H9 (cell line): ENCODE data around the gene STAG2. TPM values are rescaled to one million over a fixed set of nuclear protein-coding genes. Genes with fewer than 3 reads are reported as not detected.
"Not testable (repeated sequence)": the region's sequence is repeated elsewhere in the genome, so short reads cannot be mapped to it uniquely, and the experiment has no call there.

ENCODE experiments used
- DNase-seq: peaks from one replicate; pipeline ENCODE4 v3.0.0-alpha.2; 2017
- H2AFZ ChIP-seq: one replicate; pipeline ENCODE4 v1.6.1; 2013; ENCODE audit warnings: mild to moderate bottlenecking, low read length, control low read depth, moderate library complexity
- H2AK5ac ChIP-seq: 2 replicates; pipeline ENCODE4 v1.6.1; 2013; ENCODE audit warnings: low read length, control low read depth, mixed read lengths; ENCODE audit not compliant: insufficient read length
- H2BK120ac ChIP-seq: one replicate; pipeline ENCODE4 v1.6.1; 2013; ENCODE audit warnings: low read depth, mild to moderate bottlenecking, low read length, control low read depth, inconsistent platforms; ENCODE audit not compliant: poor library complexity, severe bottlenecking
- H2BK12ac ChIP-seq: 2 replicates; pipeline ENCODE4 v1.6.1; 2013; ENCODE audit warnings: low read length, control low read depth, mixed read lengths, low read depth; ENCODE audit not compliant: insufficient read length
- H2BK15ac ChIP-seq: 2 replicates; pipeline ENCODE4 v1.6.1; 2013; ENCODE audit warnings: low read depth, low read length, control low read depth
- H2BK20ac ChIP-seq: one replicate; pipeline ENCODE4 v1.6.1; 2013; ENCODE audit warnings: low read depth, mild to moderate bottlenecking, low read length, control low read depth, inconsistent platforms; ENCODE audit not compliant: poor library complexity, severe bottlenecking
- H2BK5ac ChIP-seq: 2 replicates; pipeline ENCODE4 v1.6.1; 2013; ENCODE audit warnings: low read length, control low read depth, mixed read lengths; ENCODE audit not compliant: insufficient read length
- H3K14ac ChIP-seq: 2 replicates; pipeline ENCODE4 v1.6.1; 2013; ENCODE audit warnings: low read length, control low read depth; ENCODE audit not compliant: insufficient read depth
- H3K18ac ChIP-seq: 2 replicates; pipeline ENCODE4 v1.6.1; 2013; ENCODE audit warnings: low read depth, mild to moderate bottlenecking, mixed read lengths, low read length, control low read depth; ENCODE audit not compliant: insufficient read length
- H3K23ac ChIP-seq: 2 replicates; pipeline ENCODE4 v1.6.1; 2013; ENCODE audit warnings: low read length, control low read depth, mixed read lengths, low read depth; ENCODE audit not compliant: insufficient read length
- H3K23me2 ChIP-seq: 2 replicates; pipeline ENCODE4 v1.6.1; 2013; ENCODE audit warnings: low read depth, mild to moderate bottlenecking, mixed read lengths, low read length, control low read depth; ENCODE audit not compliant: insufficient read length, poor library complexity, severe bottlenecking
- H3K27ac ChIP-seq: 2 replicates; pipeline ENCODE4 v1.5.1; 2013; ENCODE audit warnings: low read length, control low read depth, mixed read lengths, low read depth; ENCODE audit not compliant: insufficient read length
- H3K27me3 ChIP-seq: 2 replicates; pipeline ENCODE4 v1.6.1; 2013; ENCODE audit warnings: low read length, control low read depth, inconsistent platforms; ENCODE audit not compliant: insufficient read depth
- H3K4ac ChIP-seq: 2 replicates; pipeline ENCODE4 v1.6.1; 2013; ENCODE audit warnings: low read depth, mild to moderate bottlenecking, control low read depth, inconsistent platforms, low read length, moderate library complexity
- H3K4me1 ChIP-seq: 2 replicates; pipeline ENCODE4 v1.6.1; 2013; ENCODE audit warnings: low read length, control low read depth, inconsistent platforms; ENCODE audit not compliant: insufficient read depth
- H3K4me2 ChIP-seq: 2 replicates; pipeline ENCODE4 v1.6.1; 2013; ENCODE audit warnings: low read length, control low read depth, mixed read lengths; ENCODE audit not compliant: insufficient read length, insufficient read depth
- H3K56ac ChIP-seq: 2 replicates; pipeline ENCODE4 v1.6.1; 2013; ENCODE audit warnings: low read depth, mild to moderate bottlenecking, mixed read lengths, low read length, control low read depth; ENCODE audit not compliant: insufficient read length
- H3K79me1 ChIP-seq: 2 replicates; pipeline ENCODE4 v1.6.1; 2013; ENCODE audit warnings: low read depth, mild to moderate bottlenecking, moderate library complexity, low read length, control low read depth, inconsistent platforms; ENCODE audit not compliant: insufficient read depth, poor library complexity, severe bottlenecking
- H3K79me2 ChIP-seq: 2 replicates; pipeline ENCODE4 v1.6.1; 2013; ENCODE audit warnings: low read length, control low read depth, inconsistent platforms; ENCODE audit not compliant: insufficient read depth
- H3K9ac ChIP-seq: 2 replicates; pipeline ENCODE4 v1.6.1; 2013; ENCODE audit warnings: low read length, control low read depth, mixed read lengths; ENCODE audit not compliant: insufficient read length; ENCODE audit errors: extremely low read depth
- H3K9me3 ChIP-seq: one replicate; pipeline ENCODE4 v1.6.1; 2013; ENCODE audit warnings: low read depth, low read length, inconsistent platforms; ENCODE audit not compliant: control insufficient read depth
- H3T11ph ChIP-seq: one replicate; pipeline ENCODE4 v1.6.1; 2013; ENCODE audit warnings: mild to moderate bottlenecking, low read length, control low read depth, inconsistent platforms
- H4K20me1 ChIP-seq: one replicate; pipeline ENCODE4 v1.6.1; 2013; ENCODE audit not compliant: control insufficient read depth, insufficient read length, insufficient read depth
- H4K5ac ChIP-seq: 2 replicates; pipeline ENCODE4 v1.6.1; 2013; ENCODE audit warnings: low read depth, mild to moderate bottlenecking, mixed read lengths, low read length, control low read depth; ENCODE audit not compliant: insufficient read length
- H4K8ac ChIP-seq: replicated peaks from 2 replicates; pipeline ENCODE4 v1.6.1; 2013; ENCODE audit warnings: low read length, control low read depth, mixed read lengths, low read depth; ENCODE audit not compliant: insufficient read length
- H4K91ac ChIP-seq: 2 replicates; pipeline ENCODE4 v1.6.1; 2013; ENCODE audit warnings: low read depth, mild to moderate bottlenecking, moderate library complexity, mixed read lengths, low read length, control low read depth; ENCODE audit not compliant: insufficient read length
- H3K27ac Mint-ChIP-seq, 3 experiments: 2 replicates in 2 of 3; 3 replicates in 1 of 3; pipeline ENCODE4 v1.8.0; 2020 to 2021; ENCODE audit warnings: mixed read lengths in 3 of 3, mild to moderate bottlenecking in 1 of 3, moderate library complexity in 1 of 3
- H3K27me3 Mint-ChIP-seq: 2 replicates; pipeline ENCODE4 v1.8.0; 2021; ENCODE audit warnings: low read depth, mild to moderate bottlenecking, moderate library complexity, mixed read lengths
- H3K36me3 Mint-ChIP-seq, 3 experiments: 2 replicates in 2 of 3; 3 replicates in 1 of 3; pipeline ENCODE4 v1.8.0; 2020 to 2021; ENCODE audit warnings: low read depth in 3 of 3, mixed read lengths in 3 of 3; ENCODE audit not compliant: insufficient read depth in 1 of 3
- H3K4me1 Mint-ChIP-seq, 2 experiments: 2 replicates each; pipeline ENCODE4 v1.8.0; 2020; ENCODE audit warnings: mixed read lengths in 2 of 2
- H3K4me3 Mint-ChIP-seq, 2 experiments: 2 replicates in 1 of 2; 3 replicates in 1 of 2; pipeline ENCODE4 v1.8.0; 2020 to 2021; ENCODE audit warnings: mild to moderate bottlenecking in 2 of 2, mixed read lengths in 2 of 2, moderate library complexity in 1 of 2
- H3K9me3 Mint-ChIP-seq, 2 experiments: 2 replicates in 1 of 2; 3 replicates in 1 of 2; pipeline ENCODE4 v1.8.0; 2020; ENCODE audit warnings: mild to moderate bottlenecking in 2 of 2, mixed read lengths in 2 of 2, moderate library complexity in 1 of 2
- WGBS: extraction: QIAGEN DNeasy Blood & Tissue Kit; methylation state at CpG from one replicate; pipeline ENCODE4 v1.1.7; 2013; ENCODE audit warnings: missing lambda C conversion rate, low lambda C conversion rate, mixed read lengths; ENCODE audit not compliant: insufficient read length; ENCODE audit errors: extremely low coverage; 5-methylcytosine and 5-hydroxymethylcytosine counted together
- total RNA-seq: library from RNA; stranded (reverse); gene quantifications from 2 replicates; pipeline ENCODE4 v1.2.1, GENCODE V29; 2021
- TF ChIP-seq, protein P1 (sequence below): fragments of 200-600 bp; sonication (generic); conservative IDR thresholded peaks from 3 replicates; pipeline ENCODE4 v1.8.0; 2021; ENCODE audit warnings: antibody characterized with exemption, mild to moderate bottlenecking

The STAG2 gene
- total RNA-seq, 1 experiment from 2014 or later, result 81.6 TPM

DNA sequence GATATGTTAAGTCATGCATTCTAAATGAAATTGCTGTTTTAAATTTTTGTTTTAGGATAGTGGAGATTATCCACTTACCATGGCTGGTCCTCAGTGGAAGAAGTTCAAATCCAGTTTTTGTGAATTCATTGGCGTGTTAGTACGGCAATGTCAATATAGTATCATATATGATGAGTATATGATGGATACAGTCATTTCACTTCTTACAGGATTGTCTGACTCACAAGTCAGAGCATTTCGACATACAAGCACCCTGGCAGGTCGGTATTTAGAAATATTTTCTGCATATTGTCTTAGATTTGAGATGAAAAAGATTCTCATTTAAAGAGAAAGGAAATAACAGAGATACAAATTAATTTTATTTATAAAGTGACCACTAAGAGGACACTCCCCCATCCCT is 83.6 kb downstream of the STAG2 start:
- WGBS, result no CpG with 5 or more reads among the region's 4 CpGs

DNA sequence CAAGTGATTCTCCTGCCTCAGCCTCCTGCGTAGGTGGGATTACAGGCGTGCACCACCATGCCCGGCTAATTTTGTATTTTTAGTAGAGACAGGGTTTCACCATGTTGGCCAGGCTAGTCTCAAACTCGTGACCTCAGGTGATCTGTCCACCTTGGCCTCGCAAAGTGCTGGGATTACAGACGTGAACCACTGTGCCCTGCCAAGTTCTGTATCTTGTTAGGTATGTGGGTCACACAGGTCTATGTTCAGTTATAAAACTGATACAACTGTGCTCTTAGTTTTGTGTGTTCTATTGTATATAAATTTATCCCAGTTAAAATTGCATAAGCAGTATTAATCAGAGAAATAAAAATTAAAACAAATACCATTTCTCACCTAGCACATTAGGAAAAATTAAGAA is 122.9 kb downstream of the STAG2 start:
- H2BK120ac ChIP-seq, H2BK5ac ChIP-seq, H3K14ac ChIP-seq, H3T11ph ChIP-seq, H4K8ac ChIP-seq, H2BK20ac ChIP-seq, DNase-seq, H3K23ac ChIP-seq, H2AK5ac ChIP-seq, H3K4ac ChIP-seq, H3K79me1 ChIP-seq, H3K18ac ChIP-seq, H2BK12ac ChIP-seq, H3K79me2 ChIP-seq, H2AFZ ChIP-seq, H3K56ac ChIP-seq, H3K27ac ChIP-seq, H2BK15ac ChIP-seq, H3K4me1 ChIP-seq, H4K5ac ChIP-seq, H3K9ac ChIP-seq, H3K27ac Mint-ChIP-seq, H4K20me1 ChIP-seq, H4K91ac ChIP-seq, H3K4me3 Mint-ChIP-seq, H3K4me2 ChIP-seq, H3K27me3 Mint-ChIP-seq, H3K27me3 ChIP-seq, H3K23me2 ChIP-seq, H3K4me1 Mint-ChIP-seq: not testable (repeated sequence)
- peaks cover 15% of the 10 kb centered on the region for H3K9me3 ChIP-seq
- Mint-ChIP-seq H3K9me3 (peaks cover 8 to 50% of the 10 kb centered on the region in 2 experiments), H3K36me3 (peaks cover 48 to 72% (median 67%) of the 10 kb centered on the region in 3 experiments)
- no CpG with 5 or more reads among the region's 6 CpGs for whole genome bisulfite sequencing

More for the DNA sequence above, 83.6 kb downstream of the STAG2 start:
- H3K27me3 ChIP-seq, result no peaks in the 10 kb centered on the region
- no peak overlapping the region for H3K27ac ChIP-seq
- H3K18ac ChIP-seq, result no peak overlapping the region
- H2BK120ac ChIP-seq, result no peak overlapping the region
- no peak overlapping the region for H4K91ac ChIP-seq
- H2BK5ac ChIP-seq, result no peak overlapping the region
- H3K14ac ChIP-seq, result no peak overlapping the region
- H4K20me1 ChIP-seq, result no peaks in the 10 kb centered on the region
- H3K36me3 Mint-ChIP-seq, result peaks cover 1 to 55% (median 37%) of the 10 kb centered on the region in 3 experiments; a peak in 6 of 7 replicates
- TF ChIP-seq, protein P1, sequence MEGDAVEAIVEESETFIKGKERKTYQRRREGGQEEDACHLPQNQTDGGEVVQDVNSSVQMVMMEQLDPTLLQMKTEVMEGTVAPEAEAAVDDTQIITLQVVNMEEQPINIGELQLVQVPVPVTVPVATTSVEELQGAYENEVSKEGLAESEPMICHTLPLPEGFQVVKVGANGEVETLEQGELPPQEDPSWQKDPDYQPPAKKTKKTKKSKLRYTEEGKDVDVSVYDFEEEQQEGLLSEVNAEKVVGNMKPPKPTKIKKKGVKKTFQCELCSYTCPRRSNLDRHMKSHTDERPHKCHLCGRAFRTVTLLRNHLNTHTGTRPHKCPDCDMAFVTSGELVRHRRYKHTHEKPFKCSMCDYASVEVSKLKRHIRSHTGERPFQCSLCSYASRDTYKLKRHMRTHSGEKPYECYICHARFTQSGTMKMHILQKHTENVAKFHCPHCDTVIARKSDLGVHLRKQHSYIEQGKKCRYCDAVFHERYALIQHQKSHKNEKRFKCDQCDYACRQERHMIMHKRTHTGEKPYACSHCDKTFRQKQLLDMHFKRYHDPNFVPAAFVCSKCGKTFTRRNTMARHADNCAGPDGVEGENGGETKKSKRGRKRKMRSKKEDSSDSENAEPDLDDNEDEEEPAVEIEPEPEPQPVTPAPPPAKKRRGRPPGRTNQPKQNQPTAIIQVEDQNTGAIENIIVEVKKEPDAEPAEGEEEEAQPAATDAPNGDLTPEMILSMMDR, result no peak
- no peaks in the 10 kb centered on the region for H3K4me1 Mint-ChIP-seq
- no peak overlapping the region for H3K9ac ChIP-seq
- no peaks in the 10 kb centered on the region for H3K79me2 ChIP-seq
- H3K9me3 ChIP-seq, result peaks cover 7% of the 10 kb centered on the region
- no peak overlapping the region for H3K23ac ChIP-seq
- no peak overlapping the region for H4K5ac ChIP-seq
- no peak for DNase-seq
- no peak overlapping the region for H2AFZ ChIP-seq
- no peak overlapping the region for H2BK12ac ChIP-seq
- peaks cover 0 to 37% of the 10 kb centered on the region in 2 experiments; a peak in 2 of 5 replicates for H3K9me3 Mint-ChIP-seq
- no peak overlapping the region for H3K4me3 Mint-ChIP-seq
- no peaks in the 10 kb centered on the region for H3K23me2 ChIP-seq
- no peak overlapping the region for H2AK5ac ChIP-seq
- H2BK20ac ChIP-seq, result no peak overlapping the region
- no peak overlapping the region for H3K4me2 ChIP-seq
- H3K56ac ChIP-seq, result no peak overlapping the region
- H4K8ac ChIP-seq, result no peak overlapping the region
- no peak overlapping the region for H3T11ph ChIP-seq
- no peak overlapping the region for H3K4ac ChIP-seq
- no peaks in the 10 kb centered on the region for H3K4me1 ChIP-seq
- no peaks in the 10 kb centered on the region for H3K27me3 Mint-ChIP-seq
- no peaks in the 10 kb centered on the region for H3K79me1 ChIP-seq
- no peak overlapping the region for H2BK15ac ChIP-seq
- no peak overlapping the region for H3K27ac Mint-ChIP-seq
